ENCODE measurements around the gene NEURL1. TPM values are rescaled to one million over a fixed set of nuclear protein-coding genes. Genes with fewer than 3 reads are reported as not detected.

The NEURL1 gene
- total RNA-seq, 4 donors from 2014 or later, result 0.19 TPM; not detected in 3

GRCh38 chr10:103534621-103535498 lies 41.4 kb downstream of the NEURL1 start:
- no peak for TF ChIP-seq CTCF (IDR thresholded peaks at IDR 0.05)
- TF ChIP-seq POLR2A (IDR thresholded peaks at IDR 0.05), result no peak
- 73 to 100% methylated on average over 1 to 2 of the region's 3 CpGs for WGBS, 2 donors
- Histone ChIP-seq H3K9me3 (no peaks in the 10 kb centered on the region), H3K27me3 (peaks cover 0 to 35% (median 0%) of the 10 kb centered on the region in 4 donors), H3K4me1 (no peaks in the 10 kb centered on the region), H3K4me3 (no peak overlapping the region), H3K27ac (no peak overlapping the region), H3K36me3 (no peaks in the 10 kb centered on the region)
- DNase-seq, result no peak
- intact Hi-C loops (cut with DNase I), result no loop called here

GRCh38 chr10:103535595-103535994 lies 42.1 kb downstream of the NEURL1 start:
- Histone ChIP-seq H3K9me3 (no peaks in the 10 kb centered on the region), H3K4me1 (no peaks in the 10 kb centered on the region), H3K27ac (no peak overlapping the region), H3K36me3 (no peaks in the 10 kb centered on the region), H3K27me3 (peaks cover 0 to 38% (median 0%) of the 10 kb centered on the region in 4 donors), H3K4me3 (no peak overlapping the region)
- no peak for DNase-seq
- intact Hi-C loops (cut with DNase I), result no loop called here
- TF ChIP-seq POLR2A (IDR thresholded peaks at IDR 0.05), result no peak
- no peak for TF ChIP-seq CTCF (IDR thresholded peaks at IDR 0.05)
- WGBS, 2 donors, result 72% methylated on average over 2 of the region's 2 CpGs; no CpG with 5 or more reads in 1 of the 2 donors

- intact Hi-C loops (cut with DNase I), result no loop called here
- no peak for DNase-seq
- Histone ChIP-seq H3K27me3 (peaks cover 0 to 64% (median 0%) of the 10 kb centered on the region in 4 donors), H3K27ac (no peak overlapping the region), H3K36me3 (no peaks in the 10 kb centered on the region), H3K4me3 (no peak overlapping the region), H3K9me3 (no peaks in the 10 kb centered on the region), H3K4me1 (peaks cover 7 to 13% (median 10%) of the 10 kb centered on the region in 3 donors)
- WGBS, 2 donors, result 67 to 100% methylated on average over 1 of the region's 1 CpG
- no peak for TF ChIP-seq CTCF (IDR thresholded peaks at IDR 0.05)
- no peak for TF ChIP-seq POLR2A (IDR thresholded peaks at IDR 0.05)
Observed at GRCh38 chr10:103539751-103540150, 46.2 kb downstream of the NEURL1 start.

- peaks cover 0 to 60% (median 0%) of the 10 kb centered on the region in 4 donors for H3K27me3 ChIP-seq
- H3K4me3 ChIP-seq, result no peak overlapping the region
- no peaks in the 10 kb centered on the region for H3K36me3 ChIP-seq
- intact Hi-C loops (cut with DNase I), result no loop called here
- H3K27ac ChIP-seq, result no peak overlapping the region
- 78 to 89% methylated on average over 4 of the region's 4 CpGs for WGBS, 2 donors
- no peaks in the 10 kb centered on the region for H3K9me3 ChIP-seq
- peaks cover 7 to 18% (median 10%) of the 10 kb centered on the region in 3 donors for H3K4me1 ChIP-seq
- TF ChIP-seq POLR2A (IDR thresholded peaks at IDR 0.05) (no peak), CTCF (IDR thresholded peaks at IDR 0.05) (no peak)
- no peak for DNase-seq
Observed at GRCh38 chr10:103540722-103541121, 47.2 kb downstream of the NEURL1 start.

- peaks cover 7 to 18% (median 10%) of the 10 kb centered on the region in 3 donors for H3K4me1 ChIP-seq
- intact Hi-C loops (cut with DNase I), result no loop called here
- H3K27ac ChIP-seq, result no peak overlapping the region
- DNase-seq, result no peak
- H3K27me3 ChIP-seq, result peaks cover 0 to 53% (median 0%) of the 10 kb centered on the region in 4 donors
- H3K9me3 ChIP-seq, result no peaks in the 10 kb centered on the region
- WGBS, 2 donors, result 92 to 94% methylated on average over 2 to 3 of the region's 3 CpGs
- TF ChIP-seq POLR2A (IDR thresholded peaks at IDR 0.05), result no peak
- no peak for TF ChIP-seq CTCF (IDR thresholded peaks at IDR 0.05)
- H3K4me3 ChIP-seq, result no peak overlapping the region
- H3K36me3 ChIP-seq, result no peaks in the 10 kb centered on the region
Observed at GRCh38 chr10:103541616-103542015, 48.1 kb downstream of the NEURL1 start.

Data from esophagus squamous epithelium (tissue), 5 donors.